HCT116 (cell line): ENCODE measurements around the gene TMC6. TPM values are rescaled to one million over a fixed set of nuclear protein-coding genes. Genes with fewer than 3 reads are reported as not detected.
A peak's percentile ranks its signal among the peaks of the same experiment; 100 is the strongest.

ENCODE experiments used
- ATAC-seq: fragments of 200-7000 bp; cut with Tn5 transposase; 2 replicates; pipeline ENCODE4 v1.9.1; 2020; ENCODE audit warnings: mild to moderate bottlenecking, moderate library complexity
- BruUV-seq: library from RNA; stranded (reverse); fragments of 400-500 nt; replicated peaks from 2 replicates; lab custom pipeline; 2021; lab: Mats Ljungman, UMichigan
- CTCF ChIA-PET: fragments of 300-600 bp; sonication (Branson Sonifier 250); formaldehyde crosslinking; loops from one replicate; lab custom pipeline; 2021; ENCODE audit warnings: antibody characterized with exemption; lab: Charles Lee
- POLR2A ChIA-PET: fragments of 300-600, 350-600 bp; sonication (Branson Sonifier 250); formaldehyde crosslinking; loops from one replicate; lab custom pipeline; 2021; ENCODE audit warnings: antibody characterized with exemption; lab: Charles Lee
- RAD21 ChIA-PET, 2 experiments: fragments of 300-600 bp; sonication (Branson Sonifier 250); formaldehyde crosslinking; loops; one replicate each; lab custom pipeline; 2023; ENCODE audit warnings: low total read pairs in 2 of 2; ENCODE audit not compliant: uncharacterized antibody in 2 of 2, unreplicated experiment in 2 of 2, low non-redundant PET in 1 of 2; lab: Charles Lee
- DNase-seq: peaks from one replicate; pipeline ENCODE4 v3.0.0-alpha.2; 2010; ENCODE audit warnings: low read depth, low spot score
- H2AFZ ChIP-seq: fragments of 200-600 bp; shearing (Covaris generic), sonication (generic); 2 replicates; pipeline ENCODE4 v1.6.1; 2017; ENCODE audit warnings: low read depth, mixed run types, mixed read lengths, antibody characterized with exemption, low read length; ENCODE audit not compliant: poor library complexity, severe bottlenecking
- H3K27ac ChIP-seq: 2 replicates; pipeline ENCODE4 v1.5.1; 2012; ENCODE audit warnings: low read depth, low read length
- H3K27me3 ChIP-seq: fragments of 200-600 bp; sonication (generic); 2 replicates; pipeline ENCODE4 v1.6.1; 2016; ENCODE audit warnings: mixed run types, low read length, mixed read lengths; ENCODE audit not compliant: insufficient read depth
- H3K36me3 ChIP-seq, 2 experiments: fragments of 200-500 bp in 1 of 2; fragments of 200-600 bp in 1 of 2; sonication (Bioruptor generic) in 1 of 2; sonication (generic) in 1 of 2; 2 replicates each; pipeline versions ENCODE4 v1.5.1 to v1.6.1; 2014 to 2016; ENCODE audit warnings: low read length in 2 of 2, inconsistent platforms in 1 of 2, mixed read lengths in 1 of 2, mixed run types in 1 of 2; ENCODE audit not compliant: insufficient read depth in 2 of 2, control insufficient read depth in 1 of 2
- H3K4me1 ChIP-seq, 2 experiments: fragments of 200-600 bp in 1 of 2; sonication (generic) in 1 of 2; 2 replicates each; pipeline versions ENCODE4 v1.5.1 to v1.6.1; 2012 to 2017; ENCODE audit warnings: low read length in 2 of 2, inconsistent platforms in 1 of 2, mild to moderate bottlenecking in 1 of 2, mixed read lengths in 1 of 2, mixed run types in 1 of 2, moderate library complexity in 1 of 2; ENCODE audit not compliant: insufficient read depth in 2 of 2, control insufficient read depth in 1 of 2
- H3K4me2 ChIP-seq: fragments of 200-600 bp; sonication (generic); 2 replicates; pipeline ENCODE4 v1.6.1; 2017; ENCODE audit warnings: mixed run types, low read length, mixed read lengths
- H3K4me3 ChIP-seq, 2 experiments: fragments of 200-600 bp in 1 of 2; sonication (generic) in 1 of 2; replicated peaks in 1 of 2; 2 replicates each; pipeline ENCODE4 v1.5.1; 2011 to 2016; ENCODE audit warnings: low read length in 2 of 2, control low read depth in 1 of 2, low read depth in 1 of 2, mild to moderate bottlenecking in 1 of 2, mixed read lengths in 1 of 2, mixed run types in 1 of 2
- H3K79me2 ChIP-seq: fragments of 200-600 bp; sonication (generic); 2 replicates; pipeline ENCODE4 v1.6.1; 2017; ENCODE audit warnings: mild to moderate bottlenecking, mixed run types, low read length, moderate library complexity, mixed read lengths; ENCODE audit not compliant: insufficient read depth
- H3K9ac ChIP-seq: fragments of 200-600 bp; sonication (generic); 2 replicates; pipeline ENCODE4 v1.6.1; 2016; ENCODE audit warnings: low read length, mixed read lengths
- H3K9me2 ChIP-seq: fragments of 200-600 bp; sonication (generic), shearing (Covaris generic); 2 replicates; pipeline ENCODE4 v1.6.1; 2017; ENCODE audit warnings: mixed run types, mild to moderate bottlenecking, moderate library complexity; ENCODE audit not compliant: insufficient read depth
- H3K9me3 ChIP-seq, 2 experiments: fragments of 200-500 bp in 1 of 2; fragments of 200-600 bp in 1 of 2; sonication (Bioruptor generic) in 1 of 2; sonication (generic) in 1 of 2; 2 replicates each; pipeline ENCODE4 v1.6.1; 2014 to 2017; ENCODE audit warnings: low read length in 2 of 2, mixed read lengths in 2 of 2, inconsistent platforms in 1 of 2, low read depth in 1 of 2, mild to moderate bottlenecking in 1 of 2, mixed run types in 1 of 2, moderate library complexity in 1 of 2; ENCODE audit not compliant: control insufficient read depth in 1 of 2, insufficient read depth in 1 of 2
- H4K20me1 ChIP-seq: fragments of 200-600 bp; sonication (generic), shearing (Covaris generic); 2 replicates; pipeline ENCODE4 v1.6.1; 2017; ENCODE audit warnings: mixed run types, mild to moderate bottlenecking, moderate library complexity; ENCODE audit not compliant: insufficient read depth
- CBX3 ChIP-seq: IDR thresholded peaks from 2 replicates; pipeline ENCODE4 v1.6.1; 2012; ENCODE audit warnings: low read depth
- CEBPB ChIP-seq: IDR thresholded peaks from 2 replicates; pipeline ENCODE4 v1.6.1; 2012; ENCODE audit warnings: low read depth
- EGR1 ChIP-seq: IDR thresholded peaks from 2 replicates; pipeline ENCODE4 v1.6.1; 2012; ENCODE audit warnings: low read depth
- ELF1 ChIP-seq: IDR thresholded peaks from 2 replicates; pipeline ENCODE4 v1.6.1; 2012; ENCODE audit warnings: low read depth, borderline replicate concordance
- EZH2 ChIP-seq: fragments of 200-600 bp; sonication (generic); IDR thresholded peaks from 2 replicates; pipeline ENCODE4 v1.6.1; 2017; ENCODE audit warnings: antibody characterized with exemption, mixed run types
- EZH2phosphoT487 ChIP-seq: fragments of 200-600 bp; IDR thresholded peaks from 2 replicates; pipeline ENCODE4 v1.6.1; 2018; ENCODE audit warnings: antibody characterized with exemption, borderline replicate concordance
- FOSL1 ChIP-seq: IDR thresholded peaks from 2 replicates; pipeline ENCODE4 v1.6.1; 2012; ENCODE audit warnings: low read depth
- JUND ChIP-seq: IDR thresholded peaks from 2 replicates; pipeline ENCODE4 v1.6.1; 2012
- POLR2A ChIP-seq: IDR thresholded peaks from 2 replicates; pipeline ENCODE4 v1.7.0; 2011; ENCODE audit warnings: borderline replicate concordance; ENCODE audit not compliant: insufficient read depth, insufficient read length; ENCODE audit errors: extremely low read depth
- POLR2AphosphoS5 ChIP-seq: IDR thresholded peaks from 2 replicates; pipeline ENCODE4 v1.6.1; 2011; ENCODE audit warnings: mild to moderate bottlenecking, low read depth, low read length, moderate library complexity
- RAD21 ChIP-seq: IDR thresholded peaks from 2 replicates; pipeline ENCODE4 v1.6.1; 2012; ENCODE audit warnings: low read depth, mild to moderate bottlenecking
- SIN3A ChIP-seq: IDR thresholded peaks from 2 replicates; pipeline ENCODE4 v1.6.1; 2012; ENCODE audit warnings: low read depth
- SP1 ChIP-seq: IDR thresholded peaks from 2 replicates; pipeline ENCODE4 v1.6.1; 2012; ENCODE audit warnings: low read depth
- SRF ChIP-seq: IDR thresholded peaks from 2 replicates; pipeline ENCODE4 v1.6.1; 2012; ENCODE audit warnings: low read depth
- TCF7L2 ChIP-seq: IDR thresholded peaks from 2 replicates; pipeline ENCODE4 v1.7.0; 2011; ENCODE audit warnings: borderline replicate concordance, inconsistent platforms; ENCODE audit not compliant: insufficient read depth, insufficient read length; ENCODE audit errors: extremely low read depth
- ZFX ChIP-seq: fragments of 450-650 bp; IDR thresholded peaks from 2 replicates; pipeline ENCODE4 v1.6.1; 2017
- ZNF274 ChIP-seq: fragments of 200-500 bp; sonication (Bioruptor generic); IDR thresholded peaks from 2 replicates; pipeline ENCODE4 v1.6.1; 2014; ENCODE audit warnings: mild to moderate bottlenecking, low read depth, low read length, inconsistent platforms
- intact Hi-C: fragments of 100-400 bp; cut with micrococcal nuclease; formaldehyde crosslinking; loops from 2 replicates; pipeline ENCODE4 v1.10.0; 2022
- total RNA-seq: library from RNA; stranded (reverse); gene quantifications from one replicate; pipeline ENCODE4 v1.2.1, GENCODE V29; 2021; ENCODE audit not compliant: unreplicated experiment
- TF ChIP-seq, protein P1 (sequence below): IDR thresholded peaks from 2 replicates; pipeline ENCODE4 v1.6.1; 2011; ENCODE audit warnings: mild to moderate bottlenecking, low read length, moderate library complexity; ENCODE audit not compliant: insufficient replicate concordance; ENCODE audit errors: extremely low read depth
- TF ChIP-seq, protein P2 (sequence below): IDR thresholded peaks from 2 replicates; pipeline ENCODE4 v1.6.1; 2012; ENCODE audit warnings: low read depth
- TF ChIP-seq, protein P3 (sequence below): IDR thresholded peaks from 2 replicates; pipeline ENCODE4 v1.6.1; 2012
- TF ChIP-seq, protein P4 (sequence below), 3 experiments: fragments of 200-600 bp in 1 of 3; sonication (generic) in 1 of 3; IDR thresholded peaks in 2 of 3; conservative IDR thresholded peaks in 1 of 3; 2 replicates each; pipeline ENCODE4 v1.5.1; 2012 to 2017; ENCODE audit warnings: low read depth in 2 of 3, low read length in 2 of 3, antibody characterized with exemption in 1 of 3, borderline replicate concordance in 1 of 3, control low read depth in 1 of 3, mild to moderate bottlenecking in 1 of 3, mixed read lengths in 1 of 3, mixed run types in 1 of 3, moderate library complexity in 1 of 3; ENCODE audit not compliant: insufficient read depth in 1 of 3

The TMC6 gene
- total RNA-seq, 1 experiment from 2014 or later = 142 TPM

DNA sequence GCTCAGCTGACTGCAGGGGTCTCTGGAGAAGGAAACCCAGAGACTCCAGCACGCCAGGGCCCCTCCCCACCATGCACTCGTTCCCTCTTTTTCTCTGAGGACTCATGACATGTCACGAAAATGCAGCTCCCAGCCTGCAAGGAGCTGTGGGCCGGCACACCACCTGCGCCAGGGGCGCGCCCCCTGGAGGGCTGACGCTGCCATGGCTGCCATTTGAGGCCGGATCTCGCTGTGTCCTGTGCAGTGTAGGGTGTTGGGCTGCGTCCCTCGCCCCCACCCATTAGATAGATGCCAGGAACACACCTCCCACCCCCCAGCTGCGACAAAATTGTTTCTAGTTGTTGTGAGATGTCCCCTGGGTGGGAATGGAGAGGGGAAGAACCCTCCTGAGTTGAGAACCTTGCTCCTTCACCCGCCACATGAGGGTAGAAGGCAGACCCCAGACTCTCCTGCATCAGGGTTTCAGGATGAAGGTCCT, 48.0 kb upstream of the TMC6 start:
- no peak overlapping the region for H3K4me2 ChIP-seq
- no peaks in the 10 kb centered on the region for H3K9me2 ChIP-seq
- peaks cover 40 to 75% of the 10 kb centered on the region in 2 experiments for H3K36me3 ChIP-seq
- ChIA-PET POLR2A (interaction anchor here (1.0 to 5.1 kb wide), 3 partner anchors 9 to 48 kb away, joined by 3 to 44 read pairs (median 3); partner anchors contain the start of genes AFMID, TK1 and TMC6), CTCF (interaction anchor here (0.6 to 3.2 kb wide), 15 partner anchors 10 to 157 kb away, joined by 3 to 17 read pairs (median 6); partner anchors contain the start of genes AFMID, TK1 and TMC8), RAD21 (interaction anchor here (0.7 to 1.6 kb wide), 3 partner anchors 34 to 75 kb away, joined by 3 to 4 read pairs (median 4); no protein-coding TSS in a partner anchor)
- H3K27ac ChIP-seq = peak overlapping the region; percentile 20
- H3K4me1 ChIP-seq = peaks cover 12 to 30% of the 10 kb centered on the region in 2 experiments; a peak in 3 of 4 replicates
- no peak overlapping the region for H2AFZ ChIP-seq
- H3K4me3 ChIP-seq = no peak overlapping the region
- no TSS peak for BruUV-seq
- H3K9ac ChIP-seq = no peak overlapping the region
- peak; percentile 78 for ATAC-seq
- no peak for DNase-seq
- peaks cover 13% of the 10 kb centered on the region; the same call in 1 of the 2 replicates for H3K79me2 ChIP-seq
- no peaks in the 10 kb centered on the region; the same call in 1 of the 2 replicates for H4K20me1 ChIP-seq
- no peaks in the 10 kb centered on the region for H3K27me3 ChIP-seq
- intact Hi-C loops = loop anchor here (1.0 kb wide), 1 partner anchor 64 kb away; no protein-coding TSS in a partner anchor
- H3K9me3 ChIP-seq = no peaks in the 10 kb centered on the region
- TF ChIP-seq, protein P1, sequence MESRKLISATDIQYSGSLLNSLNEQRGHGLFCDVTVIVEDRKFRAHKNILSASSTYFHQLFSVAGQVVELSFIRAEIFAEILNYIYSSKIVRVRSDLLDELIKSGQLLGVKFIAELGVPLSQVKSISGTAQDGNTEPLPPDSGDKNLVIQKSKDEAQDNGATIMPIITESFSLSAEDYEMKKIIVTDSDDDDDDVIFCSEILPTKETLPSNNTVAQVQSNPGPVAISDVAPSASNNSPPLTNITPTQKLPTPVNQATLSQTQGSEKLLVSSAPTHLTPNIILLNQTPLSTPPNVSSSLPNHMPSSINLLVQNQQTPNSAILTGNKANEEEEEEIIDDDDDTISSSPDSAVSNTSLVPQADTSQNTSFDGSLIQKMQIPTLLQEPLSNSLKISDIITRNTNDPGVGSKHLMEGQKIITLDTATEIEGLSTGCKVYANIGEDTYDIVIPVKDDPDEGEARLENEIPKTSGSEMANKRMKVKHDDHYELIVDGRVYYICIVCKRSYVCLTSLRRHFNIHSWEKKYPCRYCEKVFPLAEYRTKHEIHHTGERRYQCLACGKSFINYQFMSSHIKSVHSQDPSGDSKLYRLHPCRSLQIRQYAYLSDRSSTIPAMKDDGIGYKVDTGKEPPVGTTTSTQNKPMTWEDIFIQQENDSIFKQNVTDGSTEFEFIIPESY = no peak
- no peak for TF ChIP-seq FOSL1
- no peak for TF ChIP-seq CBX3
- no peak for TF ChIP-seq TCF7L2
- no peak for TF ChIP-seq ZFX
- TF ChIP-seq SRF = no peak
- TF ChIP-seq RAD21 = peak; percentile 87
- no peak for TF ChIP-seq CEBPB
- TF ChIP-seq, protein P2, sequence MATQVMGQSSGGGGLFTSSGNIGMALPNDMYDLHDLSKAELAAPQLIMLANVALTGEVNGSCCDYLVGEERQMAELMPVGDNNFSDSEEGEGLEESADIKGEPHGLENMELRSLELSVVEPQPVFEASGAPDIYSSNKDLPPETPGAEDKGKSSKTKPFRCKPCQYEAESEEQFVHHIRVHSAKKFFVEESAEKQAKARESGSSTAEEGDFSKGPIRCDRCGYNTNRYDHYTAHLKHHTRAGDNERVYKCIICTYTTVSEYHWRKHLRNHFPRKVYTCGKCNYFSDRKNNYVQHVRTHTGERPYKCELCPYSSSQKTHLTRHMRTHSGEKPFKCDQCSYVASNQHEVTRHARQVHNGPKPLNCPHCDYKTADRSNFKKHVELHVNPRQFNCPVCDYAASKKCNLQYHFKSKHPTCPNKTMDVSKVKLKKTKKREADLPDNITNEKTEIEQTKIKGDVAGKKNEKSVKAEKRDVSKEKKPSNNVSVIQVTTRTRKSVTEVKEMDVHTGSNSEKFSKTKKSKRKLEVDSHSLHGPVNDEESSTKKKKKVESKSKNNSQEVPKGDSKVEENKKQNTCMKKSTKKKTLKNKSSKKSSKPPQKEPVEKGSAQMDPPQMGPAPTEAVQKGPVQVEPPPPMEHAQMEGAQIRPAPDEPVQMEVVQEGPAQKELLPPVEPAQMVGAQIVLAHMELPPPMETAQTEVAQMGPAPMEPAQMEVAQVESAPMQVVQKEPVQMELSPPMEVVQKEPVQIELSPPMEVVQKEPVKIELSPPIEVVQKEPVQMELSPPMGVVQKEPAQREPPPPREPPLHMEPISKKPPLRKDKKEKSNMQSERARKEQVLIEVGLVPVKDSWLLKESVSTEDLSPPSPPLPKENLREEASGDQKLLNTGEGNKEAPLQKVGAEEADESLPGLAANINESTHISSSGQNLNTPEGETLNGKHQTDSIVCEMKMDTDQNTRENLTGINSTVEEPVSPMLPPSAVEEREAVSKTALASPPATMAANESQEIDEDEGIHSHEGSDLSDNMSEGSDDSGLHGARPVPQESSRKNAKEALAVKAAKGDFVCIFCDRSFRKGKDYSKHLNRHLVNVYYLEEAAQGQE = no peak
- no peak for TF ChIP-seq SP1
- no peak for TF ChIP-seq ELF1
- no peak for TF ChIP-seq EGR1
- TF ChIP-seq, protein P3, sequence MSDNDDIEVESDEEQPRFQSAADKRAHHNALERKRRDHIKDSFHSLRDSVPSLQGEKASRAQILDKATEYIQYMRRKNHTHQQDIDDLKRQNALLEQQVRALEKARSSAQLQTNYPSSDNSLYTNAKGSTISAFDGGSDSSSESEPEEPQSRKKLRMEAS = peak; percentile 38; the same call in 1 of the 2 replicates
- no peak for TF ChIP-seq POLR2A
- peak; percentile 50 for TF ChIP-seq POLR2AphosphoS5
- TF ChIP-seq, protein P4, sequence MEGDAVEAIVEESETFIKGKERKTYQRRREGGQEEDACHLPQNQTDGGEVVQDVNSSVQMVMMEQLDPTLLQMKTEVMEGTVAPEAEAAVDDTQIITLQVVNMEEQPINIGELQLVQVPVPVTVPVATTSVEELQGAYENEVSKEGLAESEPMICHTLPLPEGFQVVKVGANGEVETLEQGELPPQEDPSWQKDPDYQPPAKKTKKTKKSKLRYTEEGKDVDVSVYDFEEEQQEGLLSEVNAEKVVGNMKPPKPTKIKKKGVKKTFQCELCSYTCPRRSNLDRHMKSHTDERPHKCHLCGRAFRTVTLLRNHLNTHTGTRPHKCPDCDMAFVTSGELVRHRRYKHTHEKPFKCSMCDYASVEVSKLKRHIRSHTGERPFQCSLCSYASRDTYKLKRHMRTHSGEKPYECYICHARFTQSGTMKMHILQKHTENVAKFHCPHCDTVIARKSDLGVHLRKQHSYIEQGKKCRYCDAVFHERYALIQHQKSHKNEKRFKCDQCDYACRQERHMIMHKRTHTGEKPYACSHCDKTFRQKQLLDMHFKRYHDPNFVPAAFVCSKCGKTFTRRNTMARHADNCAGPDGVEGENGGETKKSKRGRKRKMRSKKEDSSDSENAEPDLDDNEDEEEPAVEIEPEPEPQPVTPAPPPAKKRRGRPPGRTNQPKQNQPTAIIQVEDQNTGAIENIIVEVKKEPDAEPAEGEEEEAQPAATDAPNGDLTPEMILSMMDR (IDR thresholded peaks at IDR 0.05 in 2 of 3, conservative IDR thresholded peaks at IDR 0.05 in 1 of 3; ENCODE audit: borderline replicate concordance in 1 of 3, insufficient read depth in 1 of 3, low read depth in 2 of 3, low read length in 2 of 3) = peak; percentile 81 to 99 (median 99); a peak in 5 of 6 replicates
- TF ChIP-seq EZH2 = no peak
- TF ChIP-seq EZH2phosphoT487 = no peak
- TF ChIP-seq SIN3A = no peak
- no peak for TF ChIP-seq JUND
- no peak for TF ChIP-seq ZNF274
